Heart right ventricle (tissue), 16 donors: ENCODE measurements around the gene RSBN1L. TPM values are rescaled to one million over a fixed set of nuclear protein-coding genes. Genes with fewer than 3 reads are reported as not detected.

Source experiments
- ATAC-seq, 8 donors: fragments of 200-7000 bp; cut with Tn5 transposase; one replicate each; pipeline ENCODE4 v1.9.1; 2020; ENCODE audit warnings: mild to moderate bottlenecking in 8 of 8, moderate library complexity in 8 of 8, moderate number of reproducible peaks in 1 of 8
- DNase-seq, 2 donors: peaks; one replicate each; pipeline ENCODE4 v3.0.0-alpha.2; 2020
- H3K27ac ChIP-seq, 10 donors: fragments of 200-600 bp; sonication (generic) in 2 of 10; one replicate each; pipeline versions ENCODE4 v1.5.0 to v1.8.0; 2020 to 2022; ENCODE audit warnings: mild to moderate bottlenecking in 3 of 10
- H3K27me3 ChIP-seq, 7 donors: fragments of 200-600 bp; one replicate each; pipeline ENCODE4 v1.8.0; 2021 to 2022; ENCODE audit warnings: mild to moderate bottlenecking in 2 of 7
- H3K36me3 ChIP-seq, 9 donors: fragments of 200-600 bp; sonication (generic) in 1 of 9; one replicate each; pipeline versions ENCODE4 v1.5.0 to v1.8.0; 2020 to 2022; ENCODE audit warnings: mild to moderate bottlenecking in 2 of 9
- H3K4me1 ChIP-seq, 9 donors: fragments of 200-600 bp; sonication (generic) in 1 of 9; one replicate each; pipeline versions ENCODE4 v1.5.0 to v1.8.0; 2020 to 2022; ENCODE audit warnings: mild to moderate bottlenecking in 4 of 9
- H3K4me3 ChIP-seq, 10 donors: fragments of 200-600 bp; sonication (generic) in 2 of 10; one replicate each; pipeline versions ENCODE4 v1.5.0 to v1.8.0; 2020 to 2022; ENCODE audit warnings: mild to moderate bottlenecking in 7 of 10, moderate library complexity in 2 of 10
- H3K9me3 ChIP-seq, 11 donors: fragments of 200-600 bp in 10 of 11; sonication (generic) in 2 of 11; one replicate each; pipeline versions ENCODE4 v1.5.0 to v1.8.0; 2013 to 2022; ENCODE audit warnings: mild to moderate bottlenecking in 2 of 11, control low read depth in 1 of 11, moderate library complexity in 1 of 11
- CTCF ChIP-seq, 9 donors: fragments of 200-600 bp; sonication (generic) in 2 of 9; IDR thresholded peaks; one replicate each; pipeline versions ENCODE4 v1.5.0 to v1.8.0; 2021 to 2022; ENCODE audit warnings: antibody characterized with exemption in 9 of 9, mild to moderate bottlenecking in 5 of 9, moderate library complexity in 1 of 9
- WGBS, 2 donors: extraction: QIAGEN DNeasy Blood & Tissue Kit; methylation state at CpG; one replicate each; pipeline ENCODE4 v1.1.7; 2013; ENCODE audit warnings: inconsistent platforms in 1 of 2; 5-methylcytosine and 5-hydroxymethylcytosine counted together
- intact Hi-C, 10 donors: fragments of 100-400 bp; cut with DNase I; formaldehyde crosslinking; loops; one replicate each; pipeline versions ENCODE4 v1.11.1 to v1.14.2; 2022
- polyA plus RNA-seq, 2 donors: library from polyadenylated mRNA; stranded (reverse); fragments of 200-250 nt; gene quantifications; one replicate each; pipeline ENCODE4 v1.2.3, GENCODE V29; 2013
- total RNA-seq, 10 donors: library from RNA; stranded (reverse); fragmentation: NEBNext Ultra II Directional in 3 of 10; extraction: Animal tissue kit (Norgen Biotek cat#: 25700) in 3 of 10; gene quantifications; one replicate each; pipeline versions ENCODE4 v1.2.1 to v1.2.4, GENCODE V29; 2021 to 2023
- donor health status: Arrhythmogenic right ventricular cardiomyopathy.
- donor health status: ischemic (EF 13 %, LVEDD 7.1; RV severe dilation, severe dysfunction).
- donor health status: healthy with polysubstance abuse.
- donor health status: DM: no; HTN: yes; CAD: no.
- donor health status: DM: no; HTN: no; CAD: no.
- donor health status: ischemic (EF 25% LVEDD 6.9; RV normal size, moderate dysfunction).
- donor health status: ischemic (EF 25% LVEDD 5.7; RV mildly dilated, moderate dysfunction).
- donor health status: healthy.
- donor health status: DM: yes; HTN: yes; CAD: no.
- donor health status: Ischemic cardiomyopathy.
- donor health status: ischemic (EF 35%, LVEDD 5.7; RV mildly dilated, moderate dysfunction).
- donor health status: nonischemic (EF 11% LVEDD 7.7; RV severe dilation, severe dysfunction).
- donor health status: DM: yes; HTN: yes; CAD: no.
- donor health status: PGD.
- donor health status: ischemic (EF 29% LVEDD 5.4; RV normal size, mild dysfunction).
- donor health status: nonischemic (EF 23%, LVEDD 6.1; RV moderate dilation, normal function).

The RSBN1L gene
- total and polyA plus RNA-seq, 12 donors = 3.3 to 11.8 (median 9.6) TPM

- peaks cover 0 to 50% (median 4%) of the 10 kb centered on the region in 9 donors for H3K36me3 ChIP-seq
- DNase-seq (no peak), ATAC-seq (no peak)
- no peak overlapping the region for H3K4me3 ChIP-seq
- peaks cover 0 to 23% (median 6%) of the 10 kb centered on the region in 9 donors for H3K4me1 ChIP-seq
- no peak for TF ChIP-seq CTCF (IDR thresholded peaks at IDR 0.05)
- intact Hi-C loops = no loop called here
- H3K9me3 ChIP-seq = no peaks in the 10 kb centered on the region
- H3K27me3 ChIP-seq = no peaks in the 10 kb centered on the region
- 85 to 90% methylated on average over 2 of the region's 2 CpGs for WGBS, 2 donors
- H3K27ac ChIP-seq = no peak overlapping the region
Measured at GRCh38 chr7:77747178-77747577, 50.9 kb downstream of the RSBN1L start.

- Histone ChIP-seq H3K4me3 (no peak overlapping the region), H3K27ac (no peak overlapping the region), H3K4me1 (peaks cover 0 to 28% (median 12%) of the 10 kb centered on the region in 9 donors), H3K27me3 (no peaks in the 10 kb centered on the region), H3K9me3 (no peaks in the 10 kb centered on the region), H3K36me3 (peaks cover 0 to 46% (median 4%) of the 10 kb centered on the region in 9 donors)
- intact Hi-C loops = no loop called here
- no peak for TF ChIP-seq CTCF (IDR thresholded peaks at IDR 0.05)
- ATAC-seq (no peak), DNase-seq (no peak)
- WGBS, 2 donors = 62 to 78% methylated on average over 1 of the region's 1 CpG
Measured at GRCh38 chr7:77747718-77748117, 51.5 kb downstream of the RSBN1L start.

- intact Hi-C loops = loop anchor here in 2 of 10 donors (10.0 kb wide), 2 partner anchors 307 to 317 kb away; no protein-coding TSS in a partner anchor
- Histone ChIP-seq H3K9me3 (no peaks in the 10 kb centered on the region), H3K4me1 (peaks cover 0 to 28% (median 12%) of the 10 kb centered on the region in 9 donors), H3K27ac (no peak overlapping the region), H3K4me3 (no peak overlapping the region), H3K27me3 (no peaks in the 10 kb centered on the region), H3K36me3 (peaks cover 0 to 38% (median 4%) of the 10 kb centered on the region in 9 donors)
- DNase-seq (no peak), ATAC-seq (peak in 5 of 8 donors; percentile 38 to 51 (median 46))
- no peak for TF ChIP-seq CTCF (IDR thresholded peaks at IDR 0.05)
- 48 to 53% methylated on average over 2 of the region's 2 CpGs for WGBS, 2 donors
Measured at GRCh38 chr7:77752016-77752415, 55.8 kb downstream of the RSBN1L start.

- H3K4me3 ChIP-seq = no peak overlapping the region
- no peak for ATAC-seq
- peaks cover 0 to 24% (median 9%) of the 10 kb centered on the region in 9 donors for H3K4me1 ChIP-seq
- no peak overlapping the region for H3K27ac ChIP-seq
- TF ChIP-seq CTCF (IDR thresholded peaks at IDR 0.05) = no peak
- H3K36me3 ChIP-seq = peaks cover 0 to 34% (median 4%) of the 10 kb centered on the region in 9 donors
- DNase-seq = no peak
- 61 to 75% methylated on average over 1 of the region's 1 CpG for WGBS, 2 donors
- no peaks in the 10 kb centered on the region for H3K9me3 ChIP-seq
- H3K27me3 ChIP-seq = no peaks in the 10 kb centered on the region
- intact Hi-C loops = loop anchor here in 2 of 10 donors (10.0 kb wide), 2 partner anchors 308 to 318 kb away; no protein-coding TSS in a partner anchor
Measured at GRCh38 chr7:77753173-77753572, 56.9 kb downstream of the RSBN1L start.
